Activated naive CD4-positive, alpha-beta T cell treated with anti-CD3 and anti-CD28 coated beads, Interleukin-2, amount 10 ng/mL, durations not matched to agents 7 days and 5 days (primary cell): ENCODE data around the gene TCN1.
"Not testable (repeated sequence)": the region's sequence is repeated elsewhere in the genome, so short reads cannot be mapped to it uniquely, and the experiment has no call there.

Experiments
- CTCF ChIA-PET: fragments of 350-600 bp; sonication (Branson Sonifier 250); formaldehyde crosslinking; loops from one replicate; lab custom pipeline; 2021; ENCODE audit warnings: antibody characterized with exemption; lab: Charles Lee
- DNase-seq: peaks from one replicate; pipeline ENCODE4 v3.0.0-alpha.2; 2020
- H3K27ac Mint-ChIP-seq: one replicate; pipeline ENCODE4 v1.8.0; 2021; ENCODE audit warnings: mild to moderate bottlenecking, moderate library complexity, mixed read lengths
- H3K27me3 Mint-ChIP-seq: one replicate; pipeline ENCODE4 v1.8.0; 2021; ENCODE audit warnings: mild to moderate bottlenecking, mixed read lengths
- H3K36me3 Mint-ChIP-seq: one replicate; pipeline ENCODE4 v1.8.0; 2021; ENCODE audit warnings: mixed read lengths
- H3K4me1 Mint-ChIP-seq: one replicate; pipeline ENCODE4 v1.8.0; 2021; ENCODE audit warnings: mixed read lengths
- H3K4me3 Mint-ChIP-seq: one replicate; pipeline ENCODE4 v1.8.0; 2021; ENCODE audit warnings: mild to moderate bottlenecking, moderate library complexity, mixed read lengths
- H3K9me3 Mint-ChIP-seq: one replicate; pipeline ENCODE4 v1.8.0; 2021; ENCODE audit warnings: mixed read lengths

The TCN1 gene

GRCh38 chr11:59866397-59866796 is at the start of gene TCN1:
TSS of gene TCN1 (minus strand) at chr11:59866487. CDS start at chr11:59866470, 17 bp downstream.
- DNase-seq: no peak
- Mint-ChIP-seq H3K9me3 (no peaks in the 10 kb centered on the region), H3K27ac (no peak within 1 kb of the TSS), H3K4me3 (no peak within 1 kb of the TSS), H3K36me3 (no peaks in the 10 kb centered on the region), H3K4me1 (no peaks in the 10 kb centered on the region), H3K27me3 (peaks cover 10% of the 10 kb centered on the region)
- CTCF ChIA-PET: no interaction called here

GRCh38 chr11:59903569-59903968 is 37.3 kb upstream of the TCN1 start:
- H3K4me3 Mint-ChIP-seq, H3K4me1 Mint-ChIP-seq, CTCF ChIA-PET, H3K9me3 Mint-ChIP-seq, DNase-seq, H3K27me3 Mint-ChIP-seq, H3K27ac Mint-ChIP-seq, H3K36me3 Mint-ChIP-seq: not testable (repeated sequence)

- Mint-ChIP-seq H3K27ac (no peak overlapping the region), H3K9me3 (no peaks in the 10 kb centered on the region), H3K27me3 (no peaks in the 10 kb centered on the region), H3K4me3 (no peak overlapping the region), H3K4me1 (no peaks in the 10 kb centered on the region), H3K36me3 (no peaks in the 10 kb centered on the region)
- CTCF ChIA-PET: no interaction called here
- DNase-seq: no peak
These were observed 35.0 kb upstream of the TCN1 start for GRCh38 chr11:59901306-59901705.

- DNase-seq: no peak
- H3K27ac Mint-ChIP-seq: no peak overlapping the region
- H3K36me3 Mint-ChIP-seq: no peaks in the 10 kb centered on the region
- H3K4me3 Mint-ChIP-seq: no peak overlapping the region
- no peaks in the 10 kb centered on the region for H3K27me3 Mint-ChIP-seq
- no peaks in the 10 kb centered on the region for H3K4me1 Mint-ChIP-seq
- H3K9me3 Mint-ChIP-seq: no peaks in the 10 kb centered on the region
- CTCF ChIA-PET: no interaction called here
These were observed 34.3 kb upstream of the TCN1 start for GRCh38 chr11:59900366-59901126.

GRCh38 chr11:59899532-59899931 is 33.2 kb upstream of the TCN1 start:
- Mint-ChIP-seq H3K9me3 (no peaks in the 10 kb centered on the region), H3K4me1 (no peaks in the 10 kb centered on the region), H3K4me3 (no peak overlapping the region), H3K27me3 (no peaks in the 10 kb centered on the region), H3K36me3 (no peaks in the 10 kb centered on the region), H3K27ac (no peak overlapping the region)
- CTCF ChIA-PET: no interaction called here
- DNase-seq: no peak

- Mint-ChIP-seq H3K4me3 (no peak overlapping the region), H3K27ac (no peak overlapping the region), H3K9me3 (no peaks in the 10 kb centered on the region), H3K27me3 (no peaks in the 10 kb centered on the region), H3K36me3 (no peaks in the 10 kb centered on the region), H3K4me1 (no peaks in the 10 kb centered on the region)
- no peak for DNase-seq
- CTCF ChIA-PET: no interaction called here
These were observed 32.4 kb upstream of the TCN1 start for GRCh38 chr11:59898650-59899049.

GRCh38 chr11:59898046-59898445 is 31.8 kb upstream of the TCN1 start:
- H3K4me3 Mint-ChIP-seq: no peak overlapping the region
- H3K9me3 Mint-ChIP-seq: no peaks in the 10 kb centered on the region
- no peaks in the 10 kb centered on the region for H3K4me1 Mint-ChIP-seq
- no peak for DNase-seq
- no peaks in the 10 kb centered on the region for H3K36me3 Mint-ChIP-seq
- no peaks in the 10 kb centered on the region for H3K27me3 Mint-ChIP-seq
- CTCF ChIA-PET: no interaction called here
- no peak overlapping the region for H3K27ac Mint-ChIP-seq

- CTCF ChIA-PET: no interaction called here
- H3K4me3 Mint-ChIP-seq: no peak overlapping the region
- no peaks in the 10 kb centered on the region for H3K36me3 Mint-ChIP-seq
- no peaks in the 10 kb centered on the region for H3K4me1 Mint-ChIP-seq
- no peak overlapping the region for H3K27ac Mint-ChIP-seq
- no peaks in the 10 kb centered on the region for H3K27me3 Mint-ChIP-seq
- H3K9me3 Mint-ChIP-seq: peaks cover 10% of the 10 kb centered on the region
- DNase-seq: no peak
These were observed 28.3 kb upstream of the TCN1 start for GRCh38 chr11:59894616-59895015.

- H3K4me3 Mint-ChIP-seq: no peak overlapping the region
- no peak for DNase-seq
- CTCF ChIA-PET: no interaction called here
- H3K27ac Mint-ChIP-seq: no peak overlapping the region
- H3K9me3 Mint-ChIP-seq: peaks cover 22% of the 10 kb centered on the region
- H3K27me3 Mint-ChIP-seq: no peaks in the 10 kb centered on the region
- no peaks in the 10 kb centered on the region for H3K4me1 Mint-ChIP-seq
- no peaks in the 10 kb centered on the region for H3K36me3 Mint-ChIP-seq
These were observed 25.5 kb upstream of the TCN1 start for GRCh38 chr11:59891781-59892181.

- CTCF ChIA-PET, H3K4me3 Mint-ChIP-seq, H3K27ac Mint-ChIP-seq, H3K4me1 Mint-ChIP-seq, H3K27me3 Mint-ChIP-seq, H3K36me3 Mint-ChIP-seq, DNase-seq: not testable (repeated sequence)
- H3K9me3 Mint-ChIP-seq: peaks cover 24% of the 10 kb centered on the region
These were observed 20.9 kb upstream of the TCN1 start for GRCh38 chr11:59887156-59887555.

GRCh38 chr11:59883597-59883996 is 17.3 kb upstream of the TCN1 start:
- DNase-seq: no peak
- no peak overlapping the region for H3K4me3 Mint-ChIP-seq
- H3K27ac Mint-ChIP-seq: no peak overlapping the region
- CTCF ChIA-PET: no interaction called here
- H3K9me3 Mint-ChIP-seq: peaks cover 4% of the 10 kb centered on the region
- no peaks in the 10 kb centered on the region for H3K27me3 Mint-ChIP-seq
- H3K4me1 Mint-ChIP-seq: no peaks in the 10 kb centered on the region
- H3K36me3 Mint-ChIP-seq: no peaks in the 10 kb centered on the region

- H3K9me3 Mint-ChIP-seq: no peaks in the 10 kb centered on the region
- CTCF ChIA-PET: no interaction called here
- no peak overlapping the region for H3K4me3 Mint-ChIP-seq
- H3K27ac Mint-ChIP-seq: no peak overlapping the region
- no peaks in the 10 kb centered on the region for H3K36me3 Mint-ChIP-seq
- no peaks in the 10 kb centered on the region for H3K27me3 Mint-ChIP-seq
- DNase-seq: no peak
- H3K4me1 Mint-ChIP-seq: no peaks in the 10 kb centered on the region
These were observed 13.3 kb upstream of the TCN1 start for GRCh38 chr11:59879567-59879966.

GRCh38 chr11:59878575-59878974 is 12.3 kb upstream of the TCN1 start, which contains the start of gene OOSP3:
TSS of gene OOSP3 (plus strand) at chr11:59878782. CDS start at chr11:59878809, 27 bp downstream.
- no peak within 1 kb of the TSS for H3K27ac Mint-ChIP-seq
- H3K27me3 Mint-ChIP-seq: no peaks in the 10 kb centered on the region
- H3K4me1 Mint-ChIP-seq: no peaks in the 10 kb centered on the region
- CTCF ChIA-PET: no interaction called here
- H3K4me3 Mint-ChIP-seq: no peak within 1 kb of the TSS
- DNase-seq: no peak
- no peaks in the 10 kb centered on the region for H3K36me3 Mint-ChIP-seq
- H3K9me3 Mint-ChIP-seq: no peaks in the 10 kb centered on the region

- DNase-seq: no peak
- H3K4me1 Mint-ChIP-seq: no peaks in the 10 kb centered on the region
- CTCF ChIA-PET: no interaction called here
- no peak overlapping the region for H3K27ac Mint-ChIP-seq
- no peak overlapping the region for H3K4me3 Mint-ChIP-seq
- no peaks in the 10 kb centered on the region for H3K36me3 Mint-ChIP-seq
- H3K27me3 Mint-ChIP-seq: no peaks in the 10 kb centered on the region
- H3K9me3 Mint-ChIP-seq: no peaks in the 10 kb centered on the region
These were observed 11.5 kb upstream of the TCN1 start for GRCh38 chr11:59877784-59878183.

GRCh38 chr11:59877325-59877724 is 11.0 kb upstream of the TCN1 start:
- Mint-ChIP-seq H3K9me3 (no peaks in the 10 kb centered on the region), H3K4me1 (no peaks in the 10 kb centered on the region), H3K4me3 (no peak overlapping the region), H3K36me3 (no peaks in the 10 kb centered on the region), H3K27ac (no peak overlapping the region), H3K27me3 (no peaks in the 10 kb centered on the region)
- DNase-seq: no peak
- CTCF ChIA-PET: no interaction called here
